ENCODE measurements around the gene MTHFD1L.

The MTHFD1L gene

DNA sequence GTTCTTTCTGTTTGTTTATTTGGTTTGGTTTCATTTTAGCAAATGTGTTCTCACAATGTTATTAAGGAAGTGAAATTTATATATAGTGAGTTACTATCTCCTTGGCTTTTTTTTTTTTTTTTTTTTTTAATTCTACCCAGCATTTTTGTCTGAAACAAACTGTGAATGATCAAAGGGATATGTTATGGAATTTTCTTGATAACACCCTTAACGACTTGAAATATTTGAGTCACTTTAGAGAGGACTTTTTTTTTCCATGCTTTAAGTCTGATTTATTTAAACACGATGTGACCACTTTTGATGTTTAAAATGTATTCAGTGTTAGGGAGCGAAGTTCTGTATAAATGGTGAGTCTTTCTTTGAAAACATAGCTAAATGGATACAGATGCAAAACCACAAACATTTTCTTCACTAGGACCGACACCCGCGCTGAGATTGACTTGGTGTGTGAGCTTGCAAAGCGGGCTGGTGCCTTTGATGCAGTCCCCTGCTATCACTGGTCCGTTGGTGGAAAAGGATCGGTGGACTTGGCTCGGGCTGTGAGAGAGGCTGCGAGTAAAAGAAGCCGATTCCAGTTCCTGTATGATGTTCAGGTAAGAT lies 149.7 kb downstream of the MTHFD1L start:
- no peak for DNase-seq (ENCODE audit: low read depth)

DNA sequence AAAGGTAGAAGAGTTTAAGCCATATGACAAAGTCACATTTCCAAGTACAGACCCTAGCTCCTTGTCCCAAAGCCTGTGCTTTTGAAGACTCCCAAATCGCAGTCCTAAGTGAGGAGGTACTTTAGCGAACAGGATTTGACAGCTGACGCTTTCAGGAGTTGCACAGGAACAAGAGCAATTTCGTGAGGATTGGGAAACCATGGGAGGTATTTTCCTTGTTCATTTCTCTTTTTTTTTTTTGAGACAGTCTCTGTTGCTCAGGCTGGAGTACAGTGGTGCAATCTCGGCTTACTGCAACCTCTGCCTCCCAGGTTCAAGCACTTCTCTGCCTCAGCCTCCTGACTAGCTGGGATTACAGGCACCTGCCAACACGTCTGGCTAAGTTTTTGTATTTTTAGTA lies 150.6 kb downstream of the MTHFD1L start:
- DNase-seq (ENCODE audit: low read depth) = no peak

DNA sequence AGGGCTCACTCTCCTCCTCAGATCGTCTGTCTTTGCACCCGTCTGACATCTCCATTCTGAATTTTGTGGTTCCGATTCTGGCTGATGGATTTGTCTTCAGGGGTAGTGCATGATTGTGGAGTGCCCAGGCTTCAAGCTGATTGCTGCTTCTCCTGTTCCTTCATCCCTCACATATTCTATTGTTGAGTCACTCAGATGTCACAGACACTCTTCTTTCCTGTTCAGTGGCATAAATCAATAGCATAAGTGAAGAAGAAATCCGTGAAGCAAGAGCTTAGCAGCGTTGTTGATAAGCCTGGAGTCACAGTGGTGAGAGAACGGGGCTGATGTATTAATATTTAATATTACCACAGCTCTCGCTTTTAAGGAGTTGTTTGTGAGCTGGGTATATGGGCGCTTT lies 152.5 kb downstream of the MTHFD1L start:
- no peak for DNase-seq (ENCODE audit: low read depth)

DNA sequence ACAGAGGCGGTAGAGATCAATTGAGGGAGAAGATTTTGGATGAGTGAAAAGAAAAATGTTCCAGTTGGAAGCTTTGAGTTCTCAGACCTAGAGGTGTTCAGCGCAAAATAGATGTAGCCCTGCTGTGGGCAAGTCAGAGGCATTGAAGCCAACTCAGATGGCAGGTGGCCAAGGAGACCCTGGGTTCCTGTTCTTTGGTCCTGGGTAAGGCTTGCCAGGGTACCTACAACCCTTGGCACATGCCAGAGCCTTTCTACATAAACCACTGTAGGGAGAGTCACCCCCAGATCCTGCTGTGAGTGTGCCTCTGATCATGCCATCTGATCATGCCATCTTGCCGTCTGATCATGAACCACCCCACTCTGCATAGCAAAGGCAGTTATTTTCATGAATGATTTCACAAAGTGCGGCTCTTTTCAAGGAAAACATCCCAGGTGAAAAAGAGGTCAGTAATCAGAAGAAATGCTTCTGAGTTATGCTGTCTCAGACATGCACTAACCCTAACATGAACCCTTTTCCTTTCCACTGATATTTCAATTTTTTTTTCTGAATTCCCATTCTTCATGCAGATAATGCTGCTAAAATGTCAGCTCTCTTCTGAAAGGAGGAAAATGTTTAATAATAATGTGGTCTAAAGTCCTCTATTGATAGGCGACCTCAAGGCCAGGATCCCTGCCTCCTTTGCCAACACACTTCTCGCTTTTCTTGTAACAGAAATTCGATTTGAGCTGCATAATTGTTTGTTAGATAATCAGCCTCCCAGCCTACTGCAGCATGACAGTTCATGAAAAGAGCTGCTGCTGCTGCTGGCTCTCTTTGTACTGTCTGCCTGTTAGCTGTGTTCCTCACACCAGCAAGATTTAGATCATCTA lies 153.6 kb downstream of the MTHFD1L start:
- DNase-seq (ENCODE audit: low read depth) = no peak

DNA sequence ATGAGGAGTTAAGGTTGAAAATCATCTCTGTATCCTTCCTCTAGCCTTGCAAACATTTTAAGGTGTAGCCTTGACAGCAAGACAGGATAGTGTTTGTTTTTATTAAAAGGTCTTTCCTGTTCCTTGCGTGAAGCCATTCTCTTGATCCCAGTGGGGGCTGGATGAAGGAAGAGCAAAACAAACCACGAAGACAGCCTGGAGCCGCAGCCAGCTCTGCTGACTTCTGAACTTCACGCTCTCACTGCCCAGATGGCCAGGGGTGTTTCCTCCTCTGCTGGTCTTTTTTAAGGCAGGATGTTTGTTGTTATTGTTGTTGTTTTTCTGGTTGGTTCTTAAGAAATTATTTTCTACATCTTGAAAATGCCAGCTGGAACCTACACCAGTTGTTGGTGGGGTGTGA lies 156.4 kb downstream of the MTHFD1L start:
- no peak for DNase-seq (ENCODE audit: low read depth)

DNA sequence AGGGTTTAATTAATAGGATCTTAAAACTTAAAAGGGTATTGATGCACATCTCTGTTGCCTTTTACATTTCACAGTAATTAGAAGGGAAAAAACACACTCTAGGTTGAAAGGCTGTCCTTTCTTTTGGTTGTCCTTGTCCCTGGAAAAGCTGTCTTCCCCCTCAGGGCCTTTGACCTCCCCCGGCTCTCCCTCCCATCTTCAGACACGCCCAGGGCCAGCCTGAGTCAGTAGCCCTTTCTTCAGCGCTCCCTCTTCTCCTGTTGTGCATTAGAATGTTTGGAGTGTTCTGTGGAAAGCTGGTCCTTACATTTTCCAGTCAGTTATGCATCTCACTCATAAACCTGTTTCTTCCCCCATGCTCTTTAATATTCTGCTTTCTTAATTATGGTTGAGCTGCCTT lies 157.0 kb downstream of the MTHFD1L start:
- DNase-seq (ENCODE audit: low read depth) = no peak

DNA sequence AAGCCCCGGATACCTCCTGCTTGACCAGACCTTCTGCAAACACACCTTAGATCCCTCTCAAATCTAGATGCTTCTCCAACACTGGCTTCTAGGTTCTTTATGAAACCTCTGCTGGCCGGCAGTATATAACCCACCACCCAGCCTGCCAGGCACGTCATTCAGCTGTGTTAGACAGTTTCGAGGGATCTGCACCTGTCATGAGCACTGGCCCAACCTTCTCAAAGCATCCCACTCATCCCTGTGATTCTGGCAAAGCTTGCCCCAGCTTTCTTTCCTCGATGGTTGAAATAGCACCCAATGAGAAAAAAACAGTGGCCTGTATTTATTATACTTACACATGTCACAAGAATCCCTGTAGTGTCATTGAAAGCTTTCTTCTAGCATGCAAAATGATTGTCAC lies 157.8 kb downstream of the MTHFD1L start:
- DNase-seq (ENCODE audit: low read depth) = no peak

DNA sequence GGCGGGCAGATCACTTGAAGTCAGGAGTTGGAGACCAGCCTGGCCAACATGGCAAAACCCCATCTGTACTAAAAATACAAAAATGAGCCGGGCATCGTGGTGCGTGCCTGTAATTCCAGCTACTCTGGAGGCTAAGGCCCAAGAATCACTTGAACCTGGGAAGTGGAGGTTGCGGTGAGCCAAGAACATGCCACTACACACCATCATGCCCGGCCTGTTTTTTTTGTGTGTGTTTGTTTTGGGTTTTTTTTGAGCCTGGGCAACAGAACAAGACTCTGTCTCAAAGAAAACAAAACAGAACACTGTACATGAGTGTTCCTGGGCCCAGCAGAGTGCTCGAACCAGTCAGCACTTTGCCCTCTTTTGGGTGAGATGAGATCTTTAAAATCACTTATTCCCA lies 159.1 kb downstream of the MTHFD1L start:
- DNase-seq (ENCODE audit: low read depth) = no peak

DNA sequence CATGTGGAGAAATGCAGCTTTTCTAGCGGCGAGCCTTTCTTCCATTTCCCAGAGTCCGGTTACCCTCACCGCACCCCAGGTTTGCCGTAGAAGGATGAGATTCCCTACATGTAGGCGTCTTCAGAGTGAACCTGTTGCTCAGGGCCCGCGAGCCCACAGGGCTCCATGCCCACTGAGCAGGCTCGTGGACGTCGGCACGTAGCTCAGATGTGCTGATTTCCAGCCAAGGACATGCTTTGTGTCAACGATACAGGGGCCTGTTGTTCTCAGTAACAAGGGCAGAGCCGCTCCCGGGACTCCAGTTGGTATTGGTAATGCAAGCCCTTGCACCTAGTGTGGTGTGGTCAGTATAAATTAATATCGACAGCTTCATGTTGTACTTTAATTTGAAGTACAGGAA lies 159.6 kb downstream of the MTHFD1L start:
- DNase-seq (ENCODE audit: low read depth) = no peak

DNA sequence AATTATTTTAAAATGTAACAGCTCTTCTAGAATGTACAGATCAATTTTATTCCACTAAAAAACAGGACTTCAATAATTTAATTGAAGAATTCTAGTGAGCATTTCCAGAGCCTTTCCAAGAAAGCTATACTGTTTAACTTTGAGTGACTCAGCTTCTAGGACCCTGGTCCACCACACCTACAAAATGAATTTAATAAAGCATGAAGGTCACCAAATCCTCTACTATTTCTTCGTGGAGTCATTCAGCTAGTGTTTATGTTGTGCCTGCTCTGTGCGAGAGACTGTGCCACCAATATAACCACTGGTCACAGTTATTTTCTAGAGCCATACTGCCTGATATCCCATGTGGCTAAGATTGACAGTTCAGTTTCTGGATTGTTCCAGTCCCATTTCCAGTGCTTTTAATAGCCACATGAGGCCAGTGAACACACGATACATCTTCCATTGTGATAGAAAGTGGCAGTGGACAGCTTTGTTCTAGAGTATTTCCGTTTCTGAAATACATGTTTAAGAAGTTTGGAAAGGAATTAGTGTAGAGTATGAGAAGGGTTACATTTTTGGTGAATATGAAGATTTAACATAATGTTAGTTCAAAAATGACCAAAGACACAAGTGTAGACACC lies 160.7 kb downstream of the MTHFD1L start:
- DNase-seq (ENCODE audit: low read depth) = no peak

DNA sequence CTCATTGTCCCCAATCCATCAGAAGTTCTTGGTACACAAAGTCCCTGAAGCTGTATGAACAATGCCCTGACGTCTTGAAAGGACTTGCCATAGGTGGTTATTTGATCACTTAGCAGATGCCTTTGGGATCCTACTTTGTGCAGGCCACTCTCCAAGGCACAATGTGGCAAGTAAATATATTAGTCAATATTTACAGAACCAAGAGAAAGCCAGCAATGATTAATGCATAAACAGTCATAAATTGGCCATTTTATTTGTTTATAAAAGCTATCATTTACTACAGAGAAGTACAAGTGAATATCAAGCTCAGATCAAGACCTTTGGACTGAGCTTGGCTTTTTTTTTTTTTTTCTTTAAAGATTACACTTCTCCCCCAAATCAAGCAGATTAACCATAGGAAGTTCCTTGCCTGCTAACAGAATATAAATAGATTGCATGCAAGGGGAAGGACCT lies 161.8 kb downstream of the MTHFD1L start:
- DNase-seq (ENCODE audit: low read depth) = no peak

DNA sequence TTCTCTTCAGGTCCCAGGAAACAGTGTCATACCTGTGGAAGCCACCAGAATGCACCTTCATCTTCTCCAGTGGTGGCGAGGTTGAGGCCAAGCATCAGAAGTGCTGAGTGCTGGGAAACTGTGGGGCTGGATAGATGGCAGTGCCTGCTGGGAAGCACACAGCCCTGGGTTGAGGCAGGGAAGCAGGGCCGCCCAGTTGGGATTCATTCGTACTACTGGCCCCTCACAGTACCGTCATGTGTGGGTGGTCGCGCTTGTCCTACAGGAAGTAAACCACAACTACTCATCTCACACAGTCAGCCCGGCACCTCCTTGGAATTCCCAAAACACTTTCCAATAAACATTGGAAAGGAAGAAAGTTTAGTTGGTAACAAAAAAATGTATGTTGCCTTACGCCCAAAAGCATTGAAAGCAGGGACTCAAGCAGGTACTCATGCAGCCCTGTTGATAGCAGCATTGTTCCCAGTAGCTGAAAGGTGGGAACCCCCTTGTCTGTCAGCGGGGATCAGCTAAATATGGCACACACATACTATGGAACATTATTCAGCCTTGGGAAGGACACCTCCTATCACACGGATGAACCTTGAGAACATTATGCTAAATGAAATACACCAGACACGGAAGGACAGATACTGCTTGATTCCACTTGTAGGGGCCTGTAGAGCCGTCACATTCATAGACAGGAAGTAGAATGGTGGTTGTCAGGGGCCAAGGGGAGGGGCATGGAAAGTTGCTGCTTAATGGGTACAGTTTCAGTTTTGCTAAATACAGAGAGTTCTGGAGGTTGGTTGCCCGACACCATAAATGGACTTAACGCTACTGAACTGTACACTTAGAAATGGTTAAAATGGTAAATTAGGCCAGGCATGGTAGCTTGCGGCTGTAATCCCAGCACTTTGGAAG lies 162.7 kb downstream of the MTHFD1L start:
- no peak for DNase-seq (ENCODE audit: low read depth)

DNA sequence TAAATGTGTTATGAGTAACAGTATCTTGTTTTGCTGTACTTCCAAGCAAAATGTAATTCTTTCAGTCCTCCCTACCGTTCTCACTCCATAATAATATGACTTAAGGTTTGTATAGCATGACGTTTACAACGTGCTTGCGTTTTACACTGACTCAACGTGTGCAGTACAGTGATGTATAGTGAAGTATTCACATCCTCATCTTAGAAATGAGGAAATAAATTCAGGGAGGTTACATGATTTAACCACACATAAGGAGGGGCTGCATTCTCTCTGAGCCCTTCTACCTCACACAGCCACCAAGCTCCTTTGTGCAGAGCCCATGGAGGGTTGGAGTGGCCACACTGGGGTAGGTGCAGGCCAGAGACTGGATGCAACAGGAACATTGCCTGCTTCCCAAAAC lies 164.5 kb downstream of the MTHFD1L start:
- no peak for DNase-seq (ENCODE audit: low read depth)

DNA sequence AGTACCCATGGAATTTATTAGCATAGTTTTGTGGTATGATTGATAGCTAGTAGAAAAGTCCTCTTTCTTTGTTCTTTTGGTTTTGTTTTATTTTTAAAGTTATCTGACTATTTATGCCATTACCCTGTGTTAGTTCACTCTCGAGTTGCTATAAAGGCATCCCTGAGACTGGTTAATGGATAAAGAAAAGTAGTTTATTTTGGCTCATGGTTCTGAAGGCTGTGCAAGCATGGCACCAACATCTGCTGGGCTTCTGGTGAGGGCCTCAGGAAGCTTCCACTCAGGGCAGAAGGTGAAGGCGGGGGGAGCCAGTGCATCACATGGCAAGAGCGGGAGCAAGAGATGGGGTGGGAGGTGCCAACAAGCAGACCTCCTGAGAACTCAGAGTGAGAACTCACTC lies 166.5 kb downstream of the MTHFD1L start:
- no peak for DNase-seq (ENCODE audit: low read depth)

DNA sequence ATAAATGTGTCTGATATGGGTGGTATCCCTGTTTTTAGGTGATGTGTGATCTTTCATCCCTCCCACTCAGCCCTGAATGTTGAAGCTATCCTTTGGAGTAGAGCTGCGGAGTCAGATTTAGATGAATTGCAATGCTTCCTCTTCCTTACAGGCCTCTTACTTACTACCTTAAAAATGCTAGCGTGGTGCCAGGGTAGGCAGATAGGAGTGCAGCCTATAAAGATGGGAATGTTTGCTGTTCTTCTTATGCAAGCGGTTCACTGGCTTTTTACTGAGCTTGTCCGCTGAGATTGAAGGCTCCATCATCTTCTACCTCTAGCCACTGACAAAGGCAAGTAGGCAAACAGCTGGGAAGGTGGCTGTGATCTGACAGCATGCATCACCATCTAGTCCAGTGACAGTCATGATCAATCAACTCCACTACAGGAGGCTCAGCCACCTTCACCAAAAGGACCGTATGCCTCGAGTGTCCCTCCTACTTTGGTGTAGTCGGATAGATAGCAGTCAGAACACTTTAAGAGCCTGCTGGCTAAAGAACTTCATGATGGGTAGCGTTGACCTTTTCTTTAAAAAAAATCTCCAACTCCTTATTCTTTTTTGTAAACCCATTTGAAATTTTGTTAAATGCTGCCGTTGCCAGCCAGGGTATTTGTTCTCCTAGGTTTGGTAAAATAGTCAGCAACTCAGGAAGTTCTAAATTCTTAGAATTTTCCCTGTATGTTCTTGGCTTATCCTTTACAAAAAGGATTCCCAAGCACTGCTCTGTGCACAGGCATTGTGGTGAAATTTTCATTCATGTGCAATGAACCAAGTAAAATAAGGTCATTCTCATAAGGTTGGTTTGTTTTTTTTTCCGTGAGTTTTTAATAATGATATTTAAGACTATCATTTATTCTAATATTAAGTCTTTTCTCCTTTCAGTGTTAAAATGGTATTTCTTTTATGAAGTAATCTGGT lies 169.6 kb downstream of the MTHFD1L start:
- DNase-seq (ENCODE audit: low read depth) = no peak

DNA sequence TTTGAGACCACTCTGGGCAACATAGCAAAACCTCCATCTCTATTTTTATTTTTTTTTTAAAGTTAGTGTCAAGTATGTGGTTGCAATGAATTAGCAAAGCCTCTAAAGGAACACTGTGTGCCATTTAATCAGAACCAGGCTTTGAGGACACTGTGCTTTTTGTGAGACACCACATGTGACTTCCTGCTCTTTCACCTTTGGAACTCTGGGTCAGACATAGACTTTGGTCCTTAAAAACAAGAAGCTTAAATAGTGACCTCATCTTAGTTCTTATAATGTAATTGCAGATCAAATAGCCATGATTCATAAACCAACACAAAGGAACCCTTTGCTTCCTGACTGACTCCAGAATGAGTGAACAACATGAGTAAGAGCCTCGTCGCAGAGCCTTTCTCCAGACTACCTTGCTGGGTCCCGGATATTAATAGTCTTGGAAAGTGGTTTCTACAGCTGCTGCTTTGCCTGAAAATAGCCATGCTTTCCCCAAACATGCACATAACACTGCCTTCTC lies 170.8 kb downstream of the MTHFD1L start:
- peak; percentile 97 for DNase-seq (ENCODE audit: low read depth)

DNA sequence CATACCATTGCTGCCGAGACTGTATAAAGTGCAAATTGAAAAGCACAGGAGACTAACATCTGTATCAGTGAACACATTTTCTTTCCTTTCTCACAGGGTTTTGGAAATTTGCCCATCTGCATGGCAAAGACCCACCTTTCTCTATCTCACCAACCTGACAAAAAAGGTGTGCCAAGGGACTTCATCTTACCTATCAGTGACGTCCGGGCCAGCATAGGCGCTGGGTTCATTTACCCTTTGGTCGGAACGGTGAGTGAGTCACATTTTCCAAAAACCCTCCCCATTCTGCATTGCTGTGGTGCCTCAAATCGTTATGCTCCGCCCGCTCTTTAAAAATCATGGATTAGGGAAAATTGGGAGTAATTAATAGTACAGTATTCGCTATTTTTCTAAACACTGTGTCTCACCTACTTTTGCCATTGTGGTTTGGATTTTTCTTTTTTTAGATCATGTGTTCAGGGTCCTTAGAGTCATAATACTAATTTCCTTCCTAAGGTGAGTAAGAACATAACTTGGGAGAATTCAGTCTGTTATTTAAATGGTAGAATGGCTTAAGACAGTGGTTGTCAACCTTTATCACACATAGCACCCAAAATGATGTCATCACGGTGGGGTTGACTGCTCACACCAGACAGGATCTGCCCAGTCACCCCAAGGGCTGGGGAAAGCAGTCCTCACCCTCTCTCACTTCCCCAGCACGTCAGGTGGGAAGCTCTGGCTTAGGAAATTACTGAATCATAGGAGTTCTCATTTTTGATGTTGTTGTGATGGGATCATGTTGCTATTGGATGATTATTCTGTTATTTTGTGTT lies 171.6 kb downstream of the MTHFD1L start:
- DNase-seq (ENCODE audit: low read depth) = no peak

DNA sequence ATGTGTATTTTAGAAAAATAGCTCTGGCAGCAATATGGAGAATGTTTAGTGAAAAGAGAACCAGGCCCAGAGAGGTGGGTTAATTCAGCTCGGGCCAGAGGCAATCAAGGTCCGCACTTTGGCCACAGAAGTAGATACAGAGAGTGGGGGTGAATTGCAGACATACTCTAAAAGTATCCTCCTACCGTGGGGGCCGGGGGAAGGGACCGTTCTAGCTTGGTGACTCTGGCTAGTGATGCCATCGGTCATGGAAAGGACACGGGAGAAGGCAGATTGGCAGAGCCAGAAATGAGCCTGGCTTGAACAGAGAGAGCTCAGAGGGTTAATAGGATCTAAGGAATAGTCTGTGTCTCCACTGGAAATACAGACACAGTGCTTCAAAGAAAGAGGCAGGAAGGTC lies 173.1 kb downstream of the MTHFD1L start:
- no peak for DNase-seq (ENCODE audit: low read depth)

DNA sequence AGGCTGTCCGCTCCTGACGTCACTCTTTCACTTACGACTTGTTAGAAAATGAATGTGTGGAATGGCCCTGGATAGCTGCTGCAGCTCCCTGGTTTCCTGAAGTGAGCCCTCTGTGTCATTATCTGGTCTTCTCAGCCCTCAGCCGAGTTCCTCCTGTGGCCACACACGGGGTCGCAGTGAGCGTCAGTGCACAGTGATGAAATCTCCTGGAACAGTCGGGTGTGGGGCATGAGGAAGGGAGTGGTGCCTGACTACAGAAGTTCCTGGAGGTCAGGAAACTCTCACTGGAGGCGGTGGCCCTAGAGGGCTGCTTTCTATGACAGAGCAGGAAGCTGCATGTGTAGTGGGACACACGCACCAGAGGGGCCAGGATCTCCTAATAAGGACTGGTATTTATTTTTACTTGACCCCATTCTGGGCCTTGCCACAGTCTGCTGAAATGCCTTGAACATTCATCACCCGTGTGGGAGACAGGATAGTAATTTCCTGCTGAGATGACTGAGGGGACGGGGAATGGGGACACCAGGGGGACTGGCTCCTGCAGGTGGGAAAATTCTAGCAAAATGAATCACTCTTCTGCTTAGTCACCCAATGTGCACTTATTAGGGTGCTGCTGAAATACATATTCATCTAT lies 175.5 kb downstream of the MTHFD1L start:
- DNase-seq (ENCODE audit: low read depth) = peak; percentile 98

All from non-pigmented ciliary epithelial cell (primary cell).